NK-92 (cell line): ENCODE data around the gene COL9A3.
"Not testable (repeated sequence)": the region's sequence is repeated elsewhere in the genome, so short reads cannot be mapped to it uniquely, and the experiment has no call there.

Experiments
- DNase-seq: peaks from one replicate; lab custom pipeline; 2025; ENCODE audit not compliant: unreplicated experiment; lab: John Stamatoyannopoulos, UW

The COL9A3 gene

GRCh38 chr20:62832951-62833391, 16.1 kb downstream of the COL9A3 start:
- DNase-seq = no peak

GRCh38 chr20:62834967-62835730, 18.3 kb downstream of the COL9A3 start:
- no peak for DNase-seq

GRCh38 chr20:62835931-62836861, 19.3 kb downstream of the COL9A3 start:
- DNase-seq = no peak

GRCh38 chr20:62836967-62837490, 20.2 kb downstream of the COL9A3 start:
- no peak for DNase-seq

GRCh38 chr20:62837790-62838127, 20.9 kb downstream of the COL9A3 start:
- no peak for DNase-seq

GRCh38 chr20:62838128-62838891, 21.5 kb downstream of the COL9A3 start:
- DNase-seq = no peak

GRCh38 chr20:62839261-62839660, 22.4 kb downstream of the COL9A3 start:
- DNase-seq = no peak

- DNase-seq = no peak
Observed at GRCh38 chr20:62839816-62840215, 23.0 kb downstream of the COL9A3 start.

GRCh38 chr20:62840244-62841197, 23.7 kb downstream of the COL9A3 start:
- DNase-seq = no peak

GRCh38 chr20:62841705-62842212, 24.9 kb downstream of the COL9A3 start:
- DNase-seq = no peak

- DNase-seq = no peak
Observed at GRCh38 chr20:62843656-62844055, 26.8 kb downstream of the COL9A3 start.

- DNase-seq = no peak
Observed at GRCh38 chr20:62844182-62844581, 27.3 kb downstream of the COL9A3 start.

- no peak for DNase-seq
Observed at GRCh38 chr20:62845416-62846160, 28.7 kb downstream of the COL9A3 start.

GRCh38 chr20:62846166-62846890, 29.5 kb downstream of the COL9A3 start:
- no peak for DNase-seq

GRCh38 chr20:62848917-62849316, 32.1 kb downstream of the COL9A3 start:
- DNase-seq = not testable (repeated sequence)

- no peak for DNase-seq
Observed at GRCh38 chr20:62849431-62849830, 32.6 kb downstream of the COL9A3 start.

- DNase-seq = no peak
Observed at GRCh38 chr20:62850333-62850974, 33.6 kb downstream of the COL9A3 start.

GRCh38 chr20:62852196-62852595, 35.3 kb downstream of the COL9A3 start:
- no peak for DNase-seq
